CD4-positive, alpha-beta T cell (primary cell): Measurements from ENCODE around the gene SYCN. TPM values are rescaled to one million over a fixed set of nuclear protein-coding genes. Genes with fewer than 3 reads are reported as not detected.

Source experiments
- ATAC-seq: fragments of 200-7000 bp; cut with Tn5 transposase; one replicate; pipeline ENCODE4 v1.10.0; 2022; ENCODE audit warnings: mild to moderate bottlenecking; ENCODE audit not compliant: poor library complexity
- CTCF ChIA-PET: fragments of 350-600 bp; sonication (Branson Sonifier 250); formaldehyde crosslinking; loops from one replicate; lab custom pipeline; 2021; ENCODE audit warnings: antibody characterized with exemption, inconsistent platforms; lab: Charles Lee
- POLR2A ChIA-PET: fragments of 350-600 bp; sonication (Branson Sonifier 250); formaldehyde crosslinking; loops from one replicate; lab custom pipeline; 2021; ENCODE audit warnings: antibody characterized with exemption, inconsistent platforms; lab: Charles Lee
- DNase-seq, 14 experiments: peaks; one replicate each; pipeline ENCODE4 v3.0.0-alpha.2; 2013 to 2020; ENCODE audit warnings: mixed read lengths in 2 of 14
- H3K27ac ChIP-seq, 2 donors: one replicate each; pipeline versions ENCODE4 v1.5.1 to v1.7.0; 2013; ENCODE audit warnings: low read length in 2 of 2, low read depth in 1 of 2, mild to moderate bottlenecking in 1 of 2
- H3K27me3 ChIP-seq, 2 experiments: 1 replicate in 1 of 2; 2 replicates in 1 of 2; pipeline versions ENCODE4 v1.6.1 to v1.7.0; 2013; ENCODE audit warnings: low read length in 2 of 2, control low read depth in 1 of 2, mild to moderate bottlenecking in 1 of 2, moderate library complexity in 1 of 2; ENCODE audit not compliant: insufficient read depth in 2 of 2, control insufficient read depth in 1 of 2
- H3K36me3 ChIP-seq: one replicate; pipeline ENCODE4 v1.6.1; 2013; ENCODE audit warnings: low read length, control low read depth; ENCODE audit not compliant: insufficient read depth
- H3K4me1 ChIP-seq: one replicate; pipeline ENCODE4 v1.6.1; 2013; ENCODE audit warnings: low read length, control low read depth; ENCODE audit not compliant: insufficient read depth
- H3K4me3 ChIP-seq: one replicate; pipeline ENCODE4 v1.5.1; 2013; ENCODE audit warnings: mild to moderate bottlenecking, low read length, moderate library complexity
- H3K9me3 ChIP-seq, 2 experiments: 1 replicate in 1 of 2; 2 replicates in 1 of 2; pipeline versions ENCODE4 v1.6.1 to v1.7.0; 2013; ENCODE audit warnings: low read length in 2 of 2, mild to moderate bottlenecking in 2 of 2, control low read depth in 1 of 2, moderate library complexity in 1 of 2; ENCODE audit not compliant: control insufficient read depth in 1 of 2, insufficient read depth in 1 of 2
- H3K27ac Mint-ChIP-seq: one replicate; pipeline ENCODE4 v1.8.0; 2020; ENCODE audit warnings: mixed read lengths
- H3K27me3 Mint-ChIP-seq: one replicate; pipeline ENCODE4 v1.8.0; 2021; ENCODE audit warnings: mixed read lengths
- H3K36me3 Mint-ChIP-seq: one replicate; pipeline ENCODE4 v1.8.0; 2021; ENCODE audit warnings: low read depth, mixed read lengths
- H3K4me1 Mint-ChIP-seq: one replicate; pipeline ENCODE4 v1.8.0; 2021; ENCODE audit warnings: low read depth, mixed read lengths
- H3K4me3 Mint-ChIP-seq: one replicate; pipeline ENCODE4 v1.8.0; 2020; ENCODE audit warnings: mild to moderate bottlenecking, mixed read lengths
- H3K9me3 Mint-ChIP-seq: one replicate; pipeline ENCODE4 v1.8.0; 2020; ENCODE audit warnings: mixed read lengths
- intact Hi-C, 2 experiments: fragments of 100-400 bp; cut with DNase I in 1 of 2; cut with micrococcal nuclease in 1 of 2; formaldehyde crosslinking; loops; one replicate each; pipeline versions ENCODE4 v1.15.1 to v1.9.0; 2023 to 2025; cut with DNase I, micrococcal nuclease
- polyA plus RNA-seq, 2 donors: library from polyadenylated mRNA; unstranded; fragments of 120-200 nt; gene quantifications; one replicate each; pipeline ENCODE4 v1.2.1, GENCODE V29; 2013
- total RNA-seq, 174 experiments: library from RNA in 2 of 174; stranded (reverse) in 2 of 174; gene quantifications; one replicate each; pipeline ENCODE4 v1.2.3 and lab custom pipeline; 2021 to 2026
- TF ChIP-seq, protein P1 (sequence below): fragments of 200-600 bp; IDR thresholded peaks from one replicate; pipeline ENCODE4 v1.8.0; 2022; ENCODE audit warnings: antibody characterized with exemption, mild to moderate bottlenecking

The SYCN gene, protein sequence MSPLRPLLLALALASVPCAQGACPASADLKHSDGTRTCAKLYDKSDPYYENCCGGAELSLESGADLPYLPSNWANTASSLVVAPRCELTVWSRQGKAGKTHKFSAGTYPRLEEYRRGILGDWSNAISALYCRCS
- total RNA-seq (not detected), total RNA-seq (lab: John Stamatoyannopoulos, UW) (0 to 0.08 (median 0) reads per million in 172 experiments)
- polyA plus RNA-seq (2013, experiment 1 of 2): not detected
- not detected for polyA plus RNA-seq (2013, experiment 2 of 2)

DNA sequence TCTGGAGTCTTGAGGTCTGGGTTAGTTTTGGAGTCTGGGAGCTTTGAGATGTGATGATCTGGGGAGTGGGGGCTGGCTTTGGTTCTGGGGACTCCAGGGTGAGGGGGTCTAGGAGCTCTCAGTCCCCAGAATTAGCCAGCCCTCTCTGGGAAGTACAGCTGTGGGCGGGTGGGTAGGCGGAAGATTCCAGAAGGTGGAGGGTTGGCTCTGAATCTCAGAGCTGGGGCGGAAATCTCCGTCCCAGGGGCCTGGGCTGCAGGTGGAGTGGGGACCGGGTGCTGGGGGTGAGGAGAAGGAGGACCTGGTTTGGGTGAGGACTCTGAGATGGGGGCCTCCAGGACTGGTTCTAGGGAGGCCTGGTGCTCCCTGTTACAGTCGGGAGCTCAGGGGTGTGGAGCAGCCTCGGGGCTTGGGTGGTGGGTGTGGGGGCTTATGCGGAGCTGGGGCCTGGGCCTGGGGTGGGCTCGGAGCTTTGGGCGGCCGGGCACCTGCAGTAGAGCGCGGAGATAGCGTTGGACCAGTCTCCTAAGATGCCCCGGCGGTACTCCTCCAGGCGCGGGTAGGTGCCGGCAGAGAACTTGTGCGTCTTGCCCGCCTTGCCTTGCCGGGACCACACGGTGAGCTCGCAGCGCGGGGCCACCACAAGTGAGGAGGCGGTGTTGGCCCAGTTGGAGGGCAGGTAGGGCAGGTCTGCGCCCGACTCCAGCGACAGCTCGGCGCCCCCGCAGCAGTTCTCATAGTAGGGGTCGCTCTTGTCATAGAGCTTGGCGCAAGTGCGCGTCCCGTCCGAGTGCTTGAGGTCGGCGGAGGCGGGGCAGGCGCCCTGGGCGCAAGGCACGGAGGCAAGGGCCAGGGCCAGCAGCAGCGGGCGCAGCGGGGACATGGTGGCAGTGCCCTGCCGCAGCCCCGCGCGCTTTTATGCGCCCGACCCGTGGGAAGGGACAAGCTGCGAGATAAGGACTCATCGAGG is at the start of gene SYCN:
Gene SYCN, minus strand, starts transcription at position 892 of the 970 bp plus-strand sequence. Its CDS starts 9 bp downstream, at position 883.
- H3K4me3 ChIP-seq: no peak within 1 kb of the TSS
- ChIA-PET POLR2A (no interaction called here), CTCF (no interaction called here)
- intact Hi-C loops: no loop called here
- Mint-ChIP-seq H3K4me1 (no peaks in the 10 kb centered on the region), H3K36me3 (no peaks in the 10 kb centered on the region), H3K27me3 (peaks cover 57% of the 10 kb centered on the region), H3K27ac (no peak within 1 kb of the TSS), H3K4me3 (no peak within 1 kb of the TSS), H3K9me3 (no peaks in the 10 kb centered on the region)
- H3K36me3 ChIP-seq: no peaks in the 10 kb centered on the region
- H3K4me1 ChIP-seq: no peaks in the 10 kb centered on the region
- TF ChIP-seq, protein P1, sequence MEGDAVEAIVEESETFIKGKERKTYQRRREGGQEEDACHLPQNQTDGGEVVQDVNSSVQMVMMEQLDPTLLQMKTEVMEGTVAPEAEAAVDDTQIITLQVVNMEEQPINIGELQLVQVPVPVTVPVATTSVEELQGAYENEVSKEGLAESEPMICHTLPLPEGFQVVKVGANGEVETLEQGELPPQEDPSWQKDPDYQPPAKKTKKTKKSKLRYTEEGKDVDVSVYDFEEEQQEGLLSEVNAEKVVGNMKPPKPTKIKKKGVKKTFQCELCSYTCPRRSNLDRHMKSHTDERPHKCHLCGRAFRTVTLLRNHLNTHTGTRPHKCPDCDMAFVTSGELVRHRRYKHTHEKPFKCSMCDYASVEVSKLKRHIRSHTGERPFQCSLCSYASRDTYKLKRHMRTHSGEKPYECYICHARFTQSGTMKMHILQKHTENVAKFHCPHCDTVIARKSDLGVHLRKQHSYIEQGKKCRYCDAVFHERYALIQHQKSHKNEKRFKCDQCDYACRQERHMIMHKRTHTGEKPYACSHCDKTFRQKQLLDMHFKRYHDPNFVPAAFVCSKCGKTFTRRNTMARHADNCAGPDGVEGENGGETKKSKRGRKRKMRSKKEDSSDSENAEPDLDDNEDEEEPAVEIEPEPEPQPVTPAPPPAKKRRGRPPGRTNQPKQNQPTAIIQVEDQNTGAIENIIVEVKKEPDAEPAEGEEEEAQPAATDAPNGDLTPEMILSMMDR: no peak
- no peak within 1 kb of the TSS for H3K27ac ChIP-seq
- DNase-seq (no peak), ATAC-seq (no peak)
- H3K27me3 ChIP-seq: peaks cover 27 to 51% of the 10 kb centered on the region in 2 experiments
- H3K9me3 ChIP-seq: peaks cover 0 to 5% of the 10 kb centered on the region in 2 experiments

DNA sequence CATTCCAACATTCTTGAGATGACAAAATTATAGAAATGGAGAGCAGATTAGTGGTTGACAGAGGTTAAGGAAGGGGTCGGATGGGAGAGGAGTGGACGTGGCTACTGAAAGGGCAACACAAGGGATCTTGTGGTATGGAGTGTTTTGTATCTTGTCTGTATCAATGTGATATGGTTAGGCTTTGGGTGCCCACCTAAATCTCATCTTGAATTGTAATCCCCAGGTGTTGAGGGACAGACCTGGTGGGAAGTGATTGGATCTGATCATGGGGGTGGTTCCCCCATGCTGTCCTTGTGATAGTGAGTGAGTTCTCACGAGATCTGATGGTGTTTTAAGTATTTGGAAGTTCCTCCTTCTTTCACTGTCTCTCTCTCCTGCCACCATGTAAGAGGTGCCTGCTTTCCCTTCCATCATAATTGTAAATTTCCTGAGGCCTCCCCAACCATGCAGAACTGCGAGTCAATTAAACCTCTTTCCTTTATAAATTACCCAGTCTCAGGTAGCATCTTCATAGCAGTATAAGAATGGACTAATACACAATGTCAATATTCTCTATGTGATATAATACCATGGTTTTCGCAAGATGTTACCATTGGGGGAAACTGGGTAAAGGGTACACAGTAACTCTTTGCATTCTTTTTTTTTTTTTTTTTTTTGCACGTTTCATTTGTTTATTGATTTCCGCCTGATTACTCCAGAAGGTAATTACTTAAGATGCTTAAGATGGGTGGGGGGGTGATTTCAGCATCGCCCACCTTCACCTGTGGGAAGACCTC is 49.5 kb upstream of the SYCN start:
- Histone ChIP-seq H3K4me1 (peaks cover 6% of the 10 kb centered on the region), H3K36me3 (no peaks in the 10 kb centered on the region), H3K27me3 (no peaks in the 10 kb centered on the region), H3K4me3 (no peak overlapping the region), H3K27ac (no peak overlapping the region), H3K9me3 (no peaks in the 10 kb centered on the region)
- Mint-ChIP-seq H3K4me3 (no peak overlapping the region), H3K36me3 (no peaks in the 10 kb centered on the region), H3K27ac (no peak overlapping the region), H3K27me3 (peaks cover 21% of the 10 kb centered on the region), H3K4me1 (peaks cover 10% of the 10 kb centered on the region), H3K9me3 (no peaks in the 10 kb centered on the region)
- ATAC-seq (no peak), DNase-seq (no peak)
- CTCF ChIA-PET: no interaction called here
- TF ChIP-seq, protein P1: no peak
- intact Hi-C loops: no loop called here
- POLR2A ChIA-PET: no interaction called here

DNA sequence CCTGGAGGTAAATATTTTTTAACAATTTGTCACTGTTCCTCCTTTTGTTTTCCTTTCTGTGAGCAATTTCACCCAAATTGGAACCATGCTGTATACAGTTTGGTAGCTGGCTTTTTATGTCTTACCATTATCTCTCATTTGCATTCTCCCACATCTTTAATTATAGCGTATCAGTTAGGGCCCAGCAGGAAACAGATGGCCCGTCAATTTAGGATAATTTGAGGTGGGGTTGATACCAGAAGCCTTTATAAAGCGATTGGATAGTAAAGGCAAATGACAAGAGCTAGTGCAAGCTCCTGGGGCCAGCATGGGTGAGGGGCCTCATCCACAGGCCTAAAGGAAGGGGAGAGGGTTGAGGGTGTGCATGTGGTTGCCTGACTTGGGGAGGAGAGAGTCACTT is 48.4 kb upstream of the SYCN start:
- peaks cover 7 to 8% of the 10 kb centered on the region in 2 experiments for H3K27me3 ChIP-seq
- H3K36me3 ChIP-seq: no peaks in the 10 kb centered on the region
- H3K4me1 ChIP-seq: peaks cover 5% of the 10 kb centered on the region
- H3K27ac ChIP-seq: no peak overlapping the region
- H3K4me3 ChIP-seq: no peak overlapping the region
- Mint-ChIP-seq H3K9me3 (no peaks in the 10 kb centered on the region), H3K27ac (no peak overlapping the region), H3K4me1 (peaks cover 10% of the 10 kb centered on the region), H3K36me3 (no peaks in the 10 kb centered on the region), H3K4me3 (no peak overlapping the region), H3K27me3 (peaks cover 19% of the 10 kb centered on the region)
- intact Hi-C loops: no loop called here
- H3K9me3 ChIP-seq: peaks cover 0 to 6% of the 10 kb centered on the region in 2 experiments
- ATAC-seq (no peak), DNase-seq (no peak)
- TF ChIP-seq, protein P1: no peak
- ChIA-PET POLR2A (no interaction called here), CTCF (no interaction called here)
